ENCODE results near the gene ANXA6.
"Not testable (repeated sequence)": the region's sequence is repeated elsewhere in the genome, so short reads cannot be mapped to it uniquely, and the experiment has no call there.

The ANXA6 gene

GRCh38 chr5:151157426-151158286, at the start of gene ANXA6:
TSS of gene ANXA6 (minus strand) at chr5:151157779. CDS start at chr5:151147901, 9,878 bp downstream.
- peak; percentile 69 for DNase-seq

- DNase-seq: no peak
These were observed 47.8 kb upstream of the ANXA6 start for GRCh38 chr5:151205411-151205810.

- DNase-seq: no peak
These were observed 46.5 kb upstream of the ANXA6 start for GRCh38 chr5:151204051-151204450.

- peak; percentile 55 for DNase-seq
These were observed 45.0 kb upstream of the ANXA6 start for GRCh38 chr5:151202381-151203139.

- DNase-seq: no peak
These were observed 43.5 kb upstream of the ANXA6 start for GRCh38 chr5:151200913-151201595.

GRCh38 chr5:151199581-151200185, 42.1 kb upstream of the ANXA6 start:
- DNase-seq: no peak

GRCh38 chr5:151198861-151199260, 41.3 kb upstream of the ANXA6 start:
- no peak for DNase-seq

DNA sequence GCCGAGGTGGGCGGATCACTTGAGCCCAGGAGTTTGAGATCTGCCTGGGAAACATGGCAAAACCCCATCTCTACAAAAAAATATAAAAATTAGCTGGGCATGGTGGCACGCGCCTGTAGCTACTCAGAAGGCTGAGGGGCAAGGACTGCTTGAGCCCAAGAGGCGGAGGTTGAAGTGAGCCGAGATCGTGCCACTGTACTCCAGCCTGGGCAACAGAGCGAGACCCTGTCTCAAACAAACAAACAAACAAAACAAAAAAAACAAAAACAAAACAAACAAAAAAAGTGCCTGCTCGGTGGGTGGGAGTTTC, 39.7 kb upstream of the ANXA6 start:
- DNase-seq: not testable (repeated sequence)

GRCh38 chr5:151196556-151197290, 39.1 kb upstream of the ANXA6 start:
- no peak for DNase-seq

DNA sequence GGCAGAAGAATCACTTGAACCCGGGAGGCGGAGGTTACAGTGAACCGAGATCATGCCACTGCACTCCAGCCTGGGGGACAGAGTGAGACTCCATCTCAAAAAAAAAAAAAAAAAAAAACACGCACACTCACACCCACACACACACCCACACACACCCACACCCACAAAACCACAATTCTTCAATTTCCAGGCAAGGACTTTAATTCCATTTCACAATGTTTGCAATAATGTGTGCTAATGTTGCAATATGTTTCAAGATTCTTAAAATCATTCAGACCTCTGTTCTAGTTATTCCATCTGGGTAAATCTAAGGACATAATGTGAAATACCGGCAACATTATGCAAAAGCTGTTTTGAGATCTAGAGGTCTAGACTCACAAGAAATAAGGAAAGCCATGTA, 38.0 kb upstream of the ANXA6 start:
- no peak for DNase-seq

DNA sequence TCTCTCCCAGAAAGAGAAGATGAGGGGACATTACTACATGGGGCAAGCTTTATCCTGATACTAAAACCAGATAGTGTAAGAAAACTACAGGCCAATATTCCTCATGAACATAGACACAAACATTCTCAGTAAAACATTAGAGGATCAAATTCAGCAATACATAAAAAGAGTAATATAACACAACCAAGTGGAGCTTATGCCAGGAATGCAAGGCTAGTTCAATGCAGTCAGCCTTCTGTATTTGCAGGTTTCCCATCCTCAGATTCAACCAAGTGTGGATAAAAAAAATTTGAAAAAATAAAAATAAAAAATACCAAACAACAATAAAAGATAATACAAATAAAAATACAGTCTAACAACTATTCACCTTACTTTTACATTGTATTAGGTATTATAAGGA, 35.0 kb upstream of the ANXA6 start:
- no peak for DNase-seq

GRCh38 chr5:151191661-151192060, 34.1 kb upstream of the ANXA6 start:
- DNase-seq: no peak

- DNase-seq: no peak
These were observed 31.6 kb upstream of the ANXA6 start for GRCh38 chr5:151189151-151189550.

DNA sequence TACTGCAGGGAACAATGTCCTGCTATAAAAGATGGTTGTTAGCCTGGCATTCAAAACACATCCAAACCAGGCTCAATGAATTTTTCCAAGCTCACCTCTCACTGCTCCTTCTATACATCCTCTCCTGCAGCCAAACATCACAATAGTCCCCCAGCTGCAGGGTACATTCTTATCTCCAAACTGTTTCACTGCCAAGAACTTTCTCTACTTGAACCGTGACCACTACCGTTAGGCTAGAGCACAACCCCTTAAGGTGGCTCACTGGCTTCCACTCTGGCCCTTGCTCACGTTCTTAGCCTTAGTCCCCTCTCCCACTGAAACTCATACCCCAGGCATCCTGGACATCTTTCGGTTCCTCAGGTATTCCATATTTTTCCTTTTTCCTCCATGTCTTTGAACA, 29.0 kb upstream of the ANXA6 start:
- DNase-seq: no peak

- no peak for DNase-seq
These were observed 28.5 kb upstream of the ANXA6 start for GRCh38 chr5:151186052-151186451.

DNA sequence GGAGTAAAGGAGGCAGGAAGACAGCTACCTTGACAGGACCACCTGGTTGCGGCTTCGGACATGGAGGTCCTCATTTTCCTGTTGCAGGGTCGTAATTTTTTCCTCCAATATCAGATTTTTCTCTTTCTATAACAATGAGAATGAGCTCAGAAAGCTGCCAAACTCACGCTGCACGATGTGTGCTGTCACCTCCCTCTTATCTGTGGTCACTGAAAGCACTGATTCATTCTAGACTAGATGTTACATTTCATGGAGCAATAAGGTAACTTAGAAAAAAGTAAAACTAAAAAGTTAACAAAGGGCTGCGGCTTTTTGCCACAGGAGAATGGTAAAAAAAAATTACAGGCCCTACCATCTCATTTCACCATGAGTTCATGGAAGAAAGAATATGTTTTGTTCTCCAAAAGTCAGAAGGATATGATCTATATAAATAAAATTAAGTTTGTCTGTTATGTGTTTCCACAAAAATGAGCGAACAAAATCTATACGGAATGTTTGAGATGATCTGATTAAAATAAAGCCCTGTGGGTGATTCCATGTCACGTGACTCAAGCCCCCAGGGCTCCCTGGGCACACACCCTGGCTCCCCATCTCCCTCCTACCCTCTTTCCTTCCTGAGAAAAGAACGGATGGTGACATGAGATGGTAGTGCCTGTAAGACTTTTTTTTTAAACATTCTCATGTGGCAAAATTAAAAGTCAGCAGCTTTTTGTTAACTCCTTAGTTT, 26.9 kb upstream of the ANXA6 start:
- no peak for DNase-seq

GRCh38 chr5:151183456-151184245, 26.1 kb upstream of the ANXA6 start:
- DNase-seq: no peak

- no peak for DNase-seq
These were observed 25.4 kb upstream of the ANXA6 start for GRCh38 chr5:151182976-151183375.

GRCh38 chr5:151182524-151182900, 24.9 kb upstream of the ANXA6 start:
- no peak for DNase-seq

DNA sequence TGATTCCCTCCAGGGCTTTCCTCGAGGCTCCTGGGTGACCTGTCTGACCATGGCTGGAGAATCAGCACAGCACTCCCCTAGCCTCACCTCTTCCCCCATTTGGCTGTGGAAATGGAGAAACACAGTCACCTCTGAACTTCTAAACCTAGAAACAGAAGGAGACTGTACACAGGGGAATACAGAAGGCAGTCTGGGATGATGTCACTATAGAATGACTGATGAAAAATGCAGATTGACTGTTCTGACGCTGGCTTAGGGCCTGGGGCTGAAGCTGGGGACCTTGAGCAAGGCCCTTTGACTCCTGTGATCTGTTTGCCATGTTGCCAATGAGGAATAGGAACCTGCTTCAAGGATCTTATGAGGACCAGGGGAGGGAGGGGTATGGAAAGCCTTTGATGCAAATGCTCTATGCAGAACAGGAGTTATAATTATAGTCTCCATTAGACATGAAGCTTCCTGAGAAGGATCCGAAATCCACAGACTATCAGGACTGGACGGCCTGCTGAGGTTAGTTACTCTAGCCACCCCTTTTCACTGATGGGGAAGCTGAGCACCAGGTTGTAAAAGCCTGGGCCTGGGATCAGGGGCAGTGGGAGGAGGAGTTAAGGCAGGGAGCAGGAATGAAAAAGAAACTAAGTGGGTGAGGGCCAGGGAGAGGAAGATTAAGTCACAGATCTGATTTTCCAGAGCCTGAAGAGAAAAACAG, 24.4 kb upstream of the ANXA6 start:
- no peak for DNase-seq

All from CD4-positive, alpha-beta T cell treated with Interleukin-12 subunit alpha and Interleukin-12 subunit beta, for 1 hour (primary cell).